Measurements from ENCODE around the gene GALNT18.

DNA sequence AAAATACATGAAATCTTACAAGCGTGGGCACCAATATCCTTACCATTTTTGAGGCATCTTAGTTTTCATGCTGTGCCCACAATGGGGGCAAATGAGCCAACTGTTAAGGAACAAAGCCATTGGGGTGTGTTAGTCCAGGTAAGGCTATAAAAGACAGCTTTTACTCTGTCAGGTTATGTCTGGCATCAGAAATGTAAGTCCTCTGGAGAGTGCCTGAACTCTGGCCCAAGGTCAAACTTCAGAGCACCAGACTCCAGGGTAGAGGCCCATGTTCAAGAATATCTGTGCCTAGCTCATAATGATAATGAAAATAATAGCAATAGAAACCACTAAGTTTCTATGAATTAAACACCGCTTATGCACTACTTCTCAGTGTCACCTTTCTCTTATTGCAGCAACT, 374.2 kb downstream of the GALNT18 start:
- TF ChIP-seq, protein P1, sequence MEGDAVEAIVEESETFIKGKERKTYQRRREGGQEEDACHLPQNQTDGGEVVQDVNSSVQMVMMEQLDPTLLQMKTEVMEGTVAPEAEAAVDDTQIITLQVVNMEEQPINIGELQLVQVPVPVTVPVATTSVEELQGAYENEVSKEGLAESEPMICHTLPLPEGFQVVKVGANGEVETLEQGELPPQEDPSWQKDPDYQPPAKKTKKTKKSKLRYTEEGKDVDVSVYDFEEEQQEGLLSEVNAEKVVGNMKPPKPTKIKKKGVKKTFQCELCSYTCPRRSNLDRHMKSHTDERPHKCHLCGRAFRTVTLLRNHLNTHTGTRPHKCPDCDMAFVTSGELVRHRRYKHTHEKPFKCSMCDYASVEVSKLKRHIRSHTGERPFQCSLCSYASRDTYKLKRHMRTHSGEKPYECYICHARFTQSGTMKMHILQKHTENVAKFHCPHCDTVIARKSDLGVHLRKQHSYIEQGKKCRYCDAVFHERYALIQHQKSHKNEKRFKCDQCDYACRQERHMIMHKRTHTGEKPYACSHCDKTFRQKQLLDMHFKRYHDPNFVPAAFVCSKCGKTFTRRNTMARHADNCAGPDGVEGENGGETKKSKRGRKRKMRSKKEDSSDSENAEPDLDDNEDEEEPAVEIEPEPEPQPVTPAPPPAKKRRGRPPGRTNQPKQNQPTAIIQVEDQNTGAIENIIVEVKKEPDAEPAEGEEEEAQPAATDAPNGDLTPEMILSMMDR (IDR thresholded peaks at IDR 0.05), result no peak
- no peak for TF ChIP-seq POLR2A (IDR thresholded peaks at IDR 0.05)
